Measurements from ENCODE around the gene CYFIP2.

The CYFIP2 gene

GRCh38 chr5:157269761-157270272 is 3.9 kb downstream of the CYFIP2 start:
- Histone ChIP-seq H2BK5ac (ENCODE audit: low read length) (no peak overlapping the region), H3K9ac (ENCODE audit: low read depth, low read length, poor library complexity) (no peak overlapping the region), H3K79me1 (ENCODE audit: low read depth, low read length) (peaks cover 8% of the 10 kb centered on the region), H3K36me3 (replicated peaks in 1 of 2; ENCODE audit: control insufficient read depth in 2 of 2, insufficient read depth in 2 of 2, low read length in 2 of 2) (peaks cover 0 to 34% of the 10 kb centered on the region in 2 donors), H2BK12ac (ENCODE audit: low read length) (no peak overlapping the region), H3K4ac (ENCODE audit: low read length) (no peak overlapping the region), H4K91ac (ENCODE audit: low read depth, low read length, poor library complexity) (no peak overlapping the region), H3K4me3 (ENCODE audit: low read length in 2 of 2) (no peak overlapping the region), H3K23ac (ENCODE audit: low read depth, low read length, poor library complexity) (no peak overlapping the region), H3K27me3 (ENCODE audit: control insufficient read depth in 3 of 3, insufficient read depth in 3 of 3, low read depth in 1 of 3, low read length in 3 of 3) (no peaks in the 10 kb centered on the region), H2BK120ac (ENCODE audit: low read depth, low read length) (no peak overlapping the region), H3K4me1 (ENCODE audit: control insufficient read depth in 2 of 2, insufficient read depth in 1 of 2, low read depth in 1 of 2, low read length in 2 of 2) (peaks cover 15 to 21% of the 10 kb centered on the region in 2 donors), H3K27ac (replicated peaks; ENCODE audit: low read length) (no peak overlapping the region), H2BK15ac (ENCODE audit: low read length) (no peak overlapping the region), H4K8ac (ENCODE audit: low read depth, low read length) (no peak overlapping the region), H2AK5ac (ENCODE audit: low read depth, low read length) (no peak overlapping the region), H3K4me2 (ENCODE audit: insufficient read depth, low read length, poor library complexity, severe bottlenecking) (no peak overlapping the region), H3K9me3 (replicated peaks in 1 of 2; ENCODE audit: control insufficient read depth in 2 of 2, insufficient read depth in 1 of 2, low read depth in 1 of 2, low read length in 2 of 2) (peaks cover 0 to 4% of the 10 kb centered on the region in 2 donors), H3K14ac (ENCODE audit: low read length) (no peak overlapping the region), H2AFZ (ENCODE audit: low read length) (no peak overlapping the region), H3K18ac (ENCODE audit: low read length) (no peak overlapping the region)
- no CpG with 5 or more reads among the region's 4 CpGs for WGBS, 2 donors (ENCODE audit: extremely low coverage in 2 of 2, insufficient read length in 2 of 2, insufficient replicate concordance in 1 of 2)
- no peak for DNase-seq (ENCODE audit: low spot score)

- H3K18ac ChIP-seq (ENCODE audit: low read length), result no peak overlapping the region
- peaks cover 12 to 21% of the 10 kb centered on the region in 2 donors for H3K4me1 ChIP-seq (ENCODE audit: control insufficient read depth in 2 of 2, insufficient read depth in 1 of 2, low read depth in 1 of 2, low read length in 2 of 2)
- H3K27me3 ChIP-seq (ENCODE audit: control insufficient read depth in 3 of 3, insufficient read depth in 3 of 3, low read depth in 1 of 3, low read length in 3 of 3), result no peaks in the 10 kb centered on the region
- H3K4me2 ChIP-seq (ENCODE audit: insufficient read depth, low read length, poor library complexity, severe bottlenecking), result no peak overlapping the region
- WGBS, 2 donors (ENCODE audit: extremely low coverage in 2 of 2, insufficient read length in 2 of 2, insufficient replicate concordance in 1 of 2), result no CpG with 5 or more reads among the region's 3 CpGs
- DNase-seq (ENCODE audit: low spot score), result no peak
- no peak overlapping the region for H3K23ac ChIP-seq (ENCODE audit: low read depth, low read length, poor library complexity)
- no peak overlapping the region for H4K91ac ChIP-seq (ENCODE audit: low read depth, low read length, poor library complexity)
- no peak overlapping the region for H2BK12ac ChIP-seq (ENCODE audit: low read length)
- no peak overlapping the region for H3K4ac ChIP-seq (ENCODE audit: low read length)
- no peak overlapping the region for H2BK120ac ChIP-seq (ENCODE audit: low read depth, low read length)
- no peak overlapping the region for H4K8ac ChIP-seq (ENCODE audit: low read depth, low read length)
- H2BK5ac ChIP-seq (ENCODE audit: low read length), result no peak overlapping the region
- H3K9me3 ChIP-seq (replicated peaks in 1 of 2; ENCODE audit: control insufficient read depth in 2 of 2, insufficient read depth in 1 of 2, low read depth in 1 of 2, low read length in 2 of 2), result peaks cover 0 to 4% of the 10 kb centered on the region in 2 donors
- H3K36me3 ChIP-seq (replicated peaks in 1 of 2; ENCODE audit: control insufficient read depth in 2 of 2, insufficient read depth in 2 of 2, low read length in 2 of 2), result peaks cover 0 to 34% of the 10 kb centered on the region in 2 donors
- H3K14ac ChIP-seq (ENCODE audit: low read length), result no peak overlapping the region
- H2BK15ac ChIP-seq (ENCODE audit: low read length), result no peak overlapping the region
- no peak overlapping the region for H2AK5ac ChIP-seq (ENCODE audit: low read depth, low read length)
- peaks cover 8% of the 10 kb centered on the region for H3K79me1 ChIP-seq (ENCODE audit: low read depth, low read length)
- H2AFZ ChIP-seq (ENCODE audit: low read length), result no peak overlapping the region
- H3K27ac ChIP-seq (replicated peaks; ENCODE audit: low read length), result no peak overlapping the region
- no peak overlapping the region for H3K9ac ChIP-seq (ENCODE audit: low read depth, low read length, poor library complexity)
- no peak overlapping the region for H3K4me3 ChIP-seq (ENCODE audit: low read length in 2 of 2)
These were observed 4.8 kb downstream of the CYFIP2 start for GRCh38 chr5:157270771-157271170.

- Histone ChIP-seq H3K27me3 (ENCODE audit: control insufficient read depth in 3 of 3, insufficient read depth in 3 of 3, low read depth in 1 of 3, low read length in 3 of 3) (no peaks in the 10 kb centered on the region), H2BK120ac (ENCODE audit: low read depth, low read length) (no peak overlapping the region), H4K8ac (ENCODE audit: low read depth, low read length) (no peak overlapping the region), H3K4me3 (ENCODE audit: low read length in 2 of 2) (no peak overlapping the region), H2BK15ac (ENCODE audit: low read length) (no peak overlapping the region), H3K27ac (replicated peaks; ENCODE audit: low read length) (no peak overlapping the region), H2AK5ac (ENCODE audit: low read depth, low read length) (no peak overlapping the region), H3K14ac (ENCODE audit: low read length) (no peak overlapping the region), H2AFZ (ENCODE audit: low read length) (no peak overlapping the region), H3K79me1 (ENCODE audit: low read depth, low read length) (peaks cover 4% of the 10 kb centered on the region), H3K9ac (ENCODE audit: low read depth, low read length, poor library complexity) (no peak overlapping the region), H3K23ac (ENCODE audit: low read depth, low read length, poor library complexity) (no peak overlapping the region), H3K4me1 (ENCODE audit: control insufficient read depth in 2 of 2, insufficient read depth in 1 of 2, low read depth in 1 of 2, low read length in 2 of 2) (peaks cover 11 to 18% of the 10 kb centered on the region in 2 donors), H2BK5ac (ENCODE audit: low read length) (no peak overlapping the region), H3K36me3 (replicated peaks in 1 of 2; ENCODE audit: control insufficient read depth in 2 of 2, insufficient read depth in 2 of 2, low read length in 2 of 2) (peaks cover 0 to 34% of the 10 kb centered on the region in 2 donors), H3K18ac (ENCODE audit: low read length) (peak overlapping the region; percentile 65), H3K4me2 (ENCODE audit: insufficient read depth, low read length, poor library complexity, severe bottlenecking) (no peak overlapping the region), H3K9me3 (replicated peaks in 1 of 2; ENCODE audit: control insufficient read depth in 2 of 2, insufficient read depth in 1 of 2, low read depth in 1 of 2, low read length in 2 of 2) (peaks cover 0 to 4% of the 10 kb centered on the region in 2 donors), H3K4ac (ENCODE audit: low read length) (no peak overlapping the region), H4K91ac (ENCODE audit: low read depth, low read length, poor library complexity) (no peak overlapping the region), H2BK12ac (ENCODE audit: low read length) (no peak overlapping the region)
- no peak for DNase-seq (ENCODE audit: low spot score)
- no CpG with 5 or more reads among the region's 12 CpGs for WGBS, 2 donors (ENCODE audit: extremely low coverage in 2 of 2, insufficient read length in 2 of 2, insufficient replicate concordance in 1 of 2)
These were observed 5.9 kb downstream of the CYFIP2 start for GRCh38 chr5:157271740-157272271.

GRCh38 chr5:157273131-157273556 is 7.2 kb downstream of the CYFIP2 start:
- Histone ChIP-seq H3K4me1 (ENCODE audit: control insufficient read depth in 2 of 2, insufficient read depth in 1 of 2, low read depth in 1 of 2, low read length in 2 of 2) (peaks cover 0 to 5% of the 10 kb centered on the region in 2 donors), H3K79me1 (ENCODE audit: low read depth, low read length) (peaks cover 6% of the 10 kb centered on the region), H2BK12ac (ENCODE audit: low read length) (no peak overlapping the region), H3K4me2 (ENCODE audit: insufficient read depth, low read length, poor library complexity, severe bottlenecking) (no peak overlapping the region), H3K9me3 (replicated peaks in 1 of 2; ENCODE audit: control insufficient read depth in 2 of 2, insufficient read depth in 1 of 2, low read depth in 1 of 2, low read length in 2 of 2) (peaks cover 0 to 4% of the 10 kb centered on the region in 2 donors), H3K18ac (ENCODE audit: low read length) (no peak overlapping the region), H3K14ac (ENCODE audit: low read length) (no peak overlapping the region), H2BK15ac (ENCODE audit: low read length) (no peak overlapping the region), H3K36me3 (replicated peaks in 1 of 2; ENCODE audit: control insufficient read depth in 2 of 2, insufficient read depth in 2 of 2, low read length in 2 of 2) (peaks cover 0 to 34% of the 10 kb centered on the region in 2 donors), H3K4ac (ENCODE audit: low read length) (no peak overlapping the region), H2AK5ac (ENCODE audit: low read depth, low read length) (no peak overlapping the region), H2AFZ (ENCODE audit: low read length) (no peak overlapping the region), H2BK5ac (ENCODE audit: low read length) (no peak overlapping the region), H3K9ac (ENCODE audit: low read depth, low read length, poor library complexity) (no peak overlapping the region), H3K23ac (ENCODE audit: low read depth, low read length, poor library complexity) (no peak overlapping the region), H4K8ac (ENCODE audit: low read depth, low read length) (no peak overlapping the region), H2BK120ac (ENCODE audit: low read depth, low read length) (no peak overlapping the region), H4K91ac (ENCODE audit: low read depth, low read length, poor library complexity) (no peak overlapping the region), H3K27me3 (ENCODE audit: control insufficient read depth in 3 of 3, insufficient read depth in 3 of 3, low read depth in 1 of 3, low read length in 3 of 3) (no peaks in the 10 kb centered on the region), H3K27ac (replicated peaks; ENCODE audit: low read length) (no peak overlapping the region), H3K4me3 (ENCODE audit: low read length in 2 of 2) (no peak overlapping the region)
- WGBS, 2 donors (ENCODE audit: extremely low coverage in 2 of 2, insufficient read length in 2 of 2, insufficient replicate concordance in 1 of 2), result no CpG with 5 or more reads among the region's 1 CpG
- DNase-seq (ENCODE audit: low spot score), result no peak

Measured in neuronal stem cell (in vitro differentiated cells).